ENCODE data around the gene RGS6.

Gene RGS6

GRCh38 chr14:72565917-72566316 is 633.7 kb downstream of the RGS6 start:
- POLR2A ChIA-PET, result no interaction called here
- WGBS (ENCODE audit: insufficient coverage), result 95% methylated on average over 5 of the region's 6 CpGs
- CTCF ChIA-PET, result no interaction called here

DNA sequence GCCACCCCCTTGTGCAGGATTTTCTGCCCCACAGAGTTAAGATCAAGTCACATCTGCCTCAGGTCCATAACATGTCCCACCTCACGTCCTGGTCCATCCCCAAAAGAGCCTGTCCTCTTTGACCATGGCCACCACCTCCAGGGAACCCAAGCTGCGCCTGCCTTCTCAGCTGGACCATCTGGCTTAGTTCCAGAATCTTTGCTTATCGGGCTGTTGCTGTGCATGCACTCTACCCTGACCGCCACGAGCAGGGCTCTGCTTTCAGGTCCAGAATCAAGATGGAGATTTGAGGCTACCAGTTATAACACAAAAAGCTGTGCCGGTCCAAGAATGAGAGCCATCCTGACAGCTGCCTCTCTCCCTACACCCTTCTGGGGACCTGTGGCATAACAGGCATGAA is 635.0 kb downstream of the RGS6 start:
- no peaks in the 10 kb centered on the region for H3K4me1 ChIP-seq (ENCODE audit: control extremely low read depth in 1 of 4, control insufficient read depth in 4 of 4, insufficient read depth in 4 of 4, low read length in 3 of 4)
- H3K27ac ChIP-seq (ENCODE audit: insufficient read depth in 1 of 2, low read depth in 1 of 2, low read length in 2 of 2, poor library complexity in 1 of 2, severe bottlenecking in 2 of 2), result no peak overlapping the region
- CTCF ChIA-PET, result interaction anchor here (1.0 to 1.4 kb wide), 2 partner anchors 11 to 16 kb away, joined by 3 read pairs; no protein-coding TSS in a partner anchor
- 96% methylated on average over 6 of the region's 6 CpGs for WGBS (ENCODE audit: insufficient coverage)
- H3K4me3 ChIP-seq (ENCODE audit: control insufficient read depth in 1 of 7, extremely low read depth in 1 of 7, insufficient read depth in 4 of 7, low read depth in 2 of 7, low read length in 6 of 7), result no peak overlapping the region
- H3K36me3 ChIP-seq (ENCODE audit: control insufficient read depth in 4 of 4, insufficient read depth in 4 of 4, low read length in 3 of 4), result no peaks in the 10 kb centered on the region
- POLR2A ChIA-PET, result interaction anchor here (0.5 to 1.0 kb wide), 2 partner anchors 10 to 33 kb away, joined by 3 read pairs; no protein-coding TSS in a partner anchor
- H3K27me3 ChIP-seq (replicated peaks in 2 of 5; ENCODE audit: control insufficient read depth in 4 of 5, insufficient read depth in 5 of 5, low read length in 4 of 5), result peaks cover 0 to 39% (median 5%) of the 10 kb centered on the region in 5 experiments
- H3K9me3 ChIP-seq (ENCODE audit: control extremely low read depth in 1 of 5, control insufficient read depth in 4 of 5, insufficient read depth in 2 of 5, low read depth in 1 of 5, low read length in 4 of 5), result peaks cover 0 to 2% (median 0%) of the 10 kb centered on the region in 5 experiments
- no peak for DNase-seq

More at GRCh38 chr14:72565917-72566316, 633.7 kb downstream of the RGS6 start:
- Histone ChIP-seq H3K27ac (ENCODE audit: insufficient read depth in 1 of 2, low read depth in 1 of 2, low read length in 2 of 2, poor library complexity in 1 of 2, severe bottlenecking in 2 of 2) (no peak overlapping the region), H3K4me3 (ENCODE audit: control insufficient read depth in 1 of 7, extremely low read depth in 1 of 7, insufficient read depth in 4 of 7, low read depth in 2 of 7, low read length in 6 of 7) (no peak overlapping the region), H3K36me3 (ENCODE audit: control insufficient read depth in 4 of 4, insufficient read depth in 4 of 4, low read length in 3 of 4) (no peaks in the 10 kb centered on the region), H3K4me1 (ENCODE audit: control extremely low read depth in 1 of 4, control insufficient read depth in 4 of 4, insufficient read depth in 4 of 4, low read length in 3 of 4) (no peaks in the 10 kb centered on the region), H3K9me3 (ENCODE audit: control extremely low read depth in 1 of 5, control insufficient read depth in 4 of 5, insufficient read depth in 2 of 5, low read depth in 1 of 5, low read length in 4 of 5) (no peaks in the 10 kb centered on the region), H3K27me3 (replicated peaks in 2 of 5; ENCODE audit: control insufficient read depth in 4 of 5, insufficient read depth in 5 of 5, low read length in 4 of 5) (peaks cover 0 to 50% (median 6%) of the 10 kb centered on the region in 5 experiments)
- DNase-seq, result no peak

- Histone ChIP-seq H3K27ac (ENCODE audit: insufficient read depth in 1 of 2, low read depth in 1 of 2, low read length in 2 of 2, poor library complexity in 1 of 2, severe bottlenecking in 2 of 2) (no peak overlapping the region), H3K4me3 (ENCODE audit: control insufficient read depth in 1 of 7, extremely low read depth in 1 of 7, insufficient read depth in 4 of 7, low read depth in 2 of 7, low read length in 6 of 7) (no peak overlapping the region), H3K9me3 (ENCODE audit: control extremely low read depth in 1 of 5, control insufficient read depth in 4 of 5, insufficient read depth in 2 of 5, low read depth in 1 of 5, low read length in 4 of 5) (peaks cover 0 to 2% (median 0%) of the 10 kb centered on the region in 5 experiments), H3K27me3 (replicated peaks in 2 of 5; ENCODE audit: control insufficient read depth in 4 of 5, insufficient read depth in 5 of 5, low read length in 4 of 5) (peaks cover 0 to 43% (median 12%) of the 10 kb centered on the region in 5 experiments), H3K4me1 (ENCODE audit: control extremely low read depth in 1 of 4, control insufficient read depth in 4 of 4, insufficient read depth in 4 of 4, low read length in 3 of 4) (no peaks in the 10 kb centered on the region), H3K36me3 (ENCODE audit: control insufficient read depth in 4 of 4, insufficient read depth in 4 of 4, low read length in 3 of 4) (no peaks in the 10 kb centered on the region)
- no peak for DNase-seq
- CTCF ChIA-PET, result interaction anchor here (1.4 kb wide), 1 partner anchor 10 kb away, joined by 3 read pairs; no protein-coding TSS in a partner anchor
- POLR2A ChIA-PET, result no interaction called here
- WGBS (ENCODE audit: insufficient coverage), result 100% methylated on average over 10 of the region's 19 CpGs
Observed at GRCh38 chr14:72568296-72568992, 636.2 kb downstream of the RGS6 start.

GRCh38 chr14:72573725-72574417 is 641.6 kb downstream of the RGS6 start:
- WGBS (ENCODE audit: insufficient coverage), result 99% methylated on average over 7 of the region's 9 CpGs
- Histone ChIP-seq H3K27me3 (replicated peaks in 2 of 5; ENCODE audit: control insufficient read depth in 4 of 5, insufficient read depth in 5 of 5, low read length in 4 of 5) (peaks cover 0 to 64% (median 39%) of the 10 kb centered on the region in 5 experiments), H3K4me3 (ENCODE audit: control insufficient read depth in 1 of 7, extremely low read depth in 1 of 7, insufficient read depth in 4 of 7, low read depth in 2 of 7, low read length in 6 of 7) (no peak overlapping the region), H3K9me3 (ENCODE audit: control extremely low read depth in 1 of 5, control insufficient read depth in 4 of 5, insufficient read depth in 2 of 5, low read depth in 1 of 5, low read length in 4 of 5) (peaks cover 0 to 2% (median 0%) of the 10 kb centered on the region in 5 experiments), H3K4me1 (ENCODE audit: control extremely low read depth in 1 of 4, control insufficient read depth in 4 of 4, insufficient read depth in 4 of 4, low read length in 3 of 4) (no peaks in the 10 kb centered on the region), H3K36me3 (ENCODE audit: control insufficient read depth in 4 of 4, insufficient read depth in 4 of 4, low read length in 3 of 4) (no peaks in the 10 kb centered on the region), H3K27ac (ENCODE audit: insufficient read depth in 1 of 2, low read depth in 1 of 2, low read length in 2 of 2, poor library complexity in 1 of 2, severe bottlenecking in 2 of 2) (no peak overlapping the region)
- DNase-seq, result no peak
- POLR2A ChIA-PET, result no interaction called here
- CTCF ChIA-PET, result no interaction called here

- Histone ChIP-seq H3K27me3 (replicated peaks in 2 of 5; ENCODE audit: control insufficient read depth in 4 of 5, insufficient read depth in 5 of 5, low read length in 4 of 5) (peaks cover 0 to 72% (median 45%) of the 10 kb centered on the region in 5 experiments), H3K4me1 (ENCODE audit: control extremely low read depth in 1 of 4, control insufficient read depth in 4 of 4, insufficient read depth in 4 of 4, low read length in 3 of 4) (no peaks in the 10 kb centered on the region), H3K9me3 (ENCODE audit: control extremely low read depth in 1 of 5, control insufficient read depth in 4 of 5, insufficient read depth in 2 of 5, low read depth in 1 of 5, low read length in 4 of 5) (peaks cover 0 to 2% (median 0%) of the 10 kb centered on the region in 5 experiments), H3K36me3 (ENCODE audit: control insufficient read depth in 4 of 4, insufficient read depth in 4 of 4, low read length in 3 of 4) (no peaks in the 10 kb centered on the region), H3K4me3 (ENCODE audit: control insufficient read depth in 1 of 7, extremely low read depth in 1 of 7, insufficient read depth in 4 of 7, low read depth in 2 of 7, low read length in 6 of 7) (no peak overlapping the region), H3K27ac (ENCODE audit: insufficient read depth in 1 of 2, low read depth in 1 of 2, low read length in 2 of 2, poor library complexity in 1 of 2, severe bottlenecking in 2 of 2) (no peak overlapping the region)
- 100% methylated on average over 1 of the region's 1 CpG for WGBS (ENCODE audit: insufficient coverage)
- CTCF ChIA-PET, result no interaction called here
- no peak for DNase-seq
- POLR2A ChIA-PET, result no interaction called here
Observed at GRCh38 chr14:72574715-72575114, 642.5 kb downstream of the RGS6 start.

- CTCF ChIA-PET, result interaction anchor here (0.6 kb wide), 1 partner anchor 1131 kb away, joined by 3 read pairs; no protein-coding TSS in a partner anchor
- H3K9me3 ChIP-seq (ENCODE audit: control extremely low read depth in 1 of 5, control insufficient read depth in 4 of 5, insufficient read depth in 2 of 5, low read depth in 1 of 5, low read length in 4 of 5), result no peaks in the 10 kb centered on the region
- WGBS (ENCODE audit: insufficient coverage), result no CpG with 5 or more reads among the region's 1 CpG
- H3K36me3 ChIP-seq (ENCODE audit: control insufficient read depth in 4 of 4, insufficient read depth in 4 of 4, low read length in 3 of 4), result no peaks in the 10 kb centered on the region
- H3K27me3 ChIP-seq (replicated peaks in 2 of 5; ENCODE audit: control insufficient read depth in 4 of 5, insufficient read depth in 5 of 5, low read length in 4 of 5), result peaks cover 0 to 82% (median 46%) of the 10 kb centered on the region in 5 experiments
- POLR2A ChIA-PET, result no interaction called here
- no peak for DNase-seq
- H3K27ac ChIP-seq (ENCODE audit: insufficient read depth in 1 of 2, low read depth in 1 of 2, low read length in 2 of 2, poor library complexity in 1 of 2, severe bottlenecking in 2 of 2), result no peak overlapping the region
- H3K4me1 ChIP-seq (ENCODE audit: control extremely low read depth in 1 of 4, control insufficient read depth in 4 of 4, insufficient read depth in 4 of 4, low read length in 3 of 4), result no peaks in the 10 kb centered on the region
- H3K4me3 ChIP-seq (ENCODE audit: control insufficient read depth in 1 of 7, extremely low read depth in 1 of 7, insufficient read depth in 4 of 7, low read depth in 2 of 7, low read length in 6 of 7), result no peak overlapping the region
Observed at GRCh38 chr14:72576258-72576657, 644.0 kb downstream of the RGS6 start.

GRCh38 chr14:72577521-72577920 is 645.3 kb downstream of the RGS6 start:
- H3K27me3 ChIP-seq (replicated peaks in 2 of 5; ENCODE audit: control insufficient read depth in 4 of 5, insufficient read depth in 5 of 5, low read length in 4 of 5), result peaks cover 0 to 94% (median 47%) of the 10 kb centered on the region in 5 experiments
- DNase-seq, result peak in 1 of 3 donors; percentile 9
- H3K9me3 ChIP-seq (ENCODE audit: control extremely low read depth in 1 of 5, control insufficient read depth in 4 of 5, insufficient read depth in 2 of 5, low read depth in 1 of 5, low read length in 4 of 5), result peaks cover 0 to 8% (median 2%) of the 10 kb centered on the region in 5 experiments
- no peak overlapping the region for H3K27ac ChIP-seq (ENCODE audit: insufficient read depth in 1 of 2, low read depth in 1 of 2, low read length in 2 of 2, poor library complexity in 1 of 2, severe bottlenecking in 2 of 2)
- WGBS (ENCODE audit: insufficient coverage), result 30% methylated on average over 4 of the region's 5 CpGs
- no peaks in the 10 kb centered on the region for H3K4me1 ChIP-seq (ENCODE audit: control extremely low read depth in 1 of 4, control insufficient read depth in 4 of 4, insufficient read depth in 4 of 4, low read length in 3 of 4)
- no peaks in the 10 kb centered on the region for H3K36me3 ChIP-seq (ENCODE audit: control insufficient read depth in 4 of 4, insufficient read depth in 4 of 4, low read length in 3 of 4)
- no peak overlapping the region for H3K4me3 ChIP-seq (ENCODE audit: control insufficient read depth in 1 of 7, extremely low read depth in 1 of 7, insufficient read depth in 4 of 7, low read depth in 2 of 7, low read length in 6 of 7)
- ChIA-PET POLR2A (interaction anchor here (1.2 kb wide), 1 partner anchor 11 kb away, joined by 3 read pairs; no protein-coding TSS in a partner anchor), CTCF (no interaction called here)
